Stimulated activated CD4-positive, alpha-beta T cell treated with anti-CD3 and anti-CD28 coated beads, Interleukin-15, amount 100 ng/mL, for 48 hours (primary cell): Measurements from ENCODE around the gene KIRREL3.

Source experiments
- DNase-seq, 2 donors: peaks; one replicate each; pipeline ENCODE4 v3.0.0-alpha.2; 2020; ENCODE audit warnings: low read depth in 2 of 2

The KIRREL3 gene

DNA sequence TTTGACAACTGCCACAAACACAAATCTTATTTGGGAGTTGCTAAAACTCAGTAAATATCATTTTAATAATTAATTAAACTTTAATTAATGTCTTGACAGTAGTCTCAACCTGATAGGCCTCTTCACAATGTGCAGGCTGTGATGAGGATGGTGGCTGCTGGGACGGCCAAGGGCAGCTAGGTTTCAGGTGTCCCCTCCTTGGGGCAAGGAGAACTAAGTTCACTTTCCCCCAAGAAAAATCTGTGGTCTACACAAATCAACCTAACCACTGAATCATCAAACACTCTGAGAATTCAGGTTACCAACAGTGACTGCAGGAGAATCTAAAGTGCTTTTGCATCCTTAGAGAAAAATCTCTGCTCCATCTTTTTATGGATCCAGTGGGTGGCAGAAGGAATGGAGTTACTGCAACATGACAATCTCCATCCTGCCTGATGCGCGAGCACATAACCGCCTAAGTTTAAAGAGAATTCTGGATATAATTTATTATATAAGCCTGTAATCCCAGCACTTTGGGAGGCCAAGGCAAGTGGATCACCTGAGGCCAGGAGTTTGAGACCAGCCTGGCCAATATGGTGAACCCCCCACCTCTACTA is 289.7 kb downstream of the KIRREL3 start:
- DNase-seq: no peak

- DNase-seq: no peak
Observed at GRCh38 chr11:126707498-126707897, 293.1 kb downstream of the KIRREL3 start.

GRCh38 chr11:126704096-126704495 is 296.5 kb downstream of the KIRREL3 start:
- no peak for DNase-seq

GRCh38 chr11:126703662-126704061 is 296.9 kb downstream of the KIRREL3 start:
- DNase-seq: no peak

GRCh38 chr11:126702987-126703386 is 297.6 kb downstream of the KIRREL3 start:
- no peak for DNase-seq

GRCh38 chr11:126702165-126702720 is 298.3 kb downstream of the KIRREL3 start:
- DNase-seq: no peak

DNA sequence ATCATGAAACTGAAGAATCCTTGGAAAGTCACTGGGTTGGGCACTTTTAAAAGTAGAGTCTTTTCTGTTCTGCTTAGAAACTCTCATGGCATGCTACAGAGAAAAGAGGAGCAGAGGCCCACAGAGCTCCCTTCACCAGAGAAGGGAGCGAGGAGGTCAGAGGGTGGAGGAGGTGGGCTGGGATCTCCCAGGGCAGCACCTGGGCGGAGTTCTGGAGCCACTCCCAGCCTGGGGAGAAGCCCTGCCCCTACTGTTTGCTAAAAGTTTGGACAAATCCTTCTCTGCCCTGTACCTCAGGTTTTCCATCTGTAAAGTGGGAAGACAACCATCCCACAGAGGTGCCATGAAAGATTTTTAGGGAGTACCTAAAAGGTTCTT is 299.1 kb downstream of the KIRREL3 start:
- DNase-seq: no peak

- no peak for DNase-seq
Observed at GRCh38 chr11:126700768-126701519, 299.6 kb downstream of the KIRREL3 start.

GRCh38 chr11:126698576-126698975 is 302.0 kb downstream of the KIRREL3 start:
- DNase-seq: no peak

GRCh38 chr11:126697936-126698335 is 302.6 kb downstream of the KIRREL3 start:
- no peak for DNase-seq

- DNase-seq: no peak
Observed at GRCh38 chr11:126696982-126697381, 303.6 kb downstream of the KIRREL3 start.

- DNase-seq: no peak
Observed at GRCh38 chr11:126695293-126695692, 305.3 kb downstream of the KIRREL3 start.

DNA sequence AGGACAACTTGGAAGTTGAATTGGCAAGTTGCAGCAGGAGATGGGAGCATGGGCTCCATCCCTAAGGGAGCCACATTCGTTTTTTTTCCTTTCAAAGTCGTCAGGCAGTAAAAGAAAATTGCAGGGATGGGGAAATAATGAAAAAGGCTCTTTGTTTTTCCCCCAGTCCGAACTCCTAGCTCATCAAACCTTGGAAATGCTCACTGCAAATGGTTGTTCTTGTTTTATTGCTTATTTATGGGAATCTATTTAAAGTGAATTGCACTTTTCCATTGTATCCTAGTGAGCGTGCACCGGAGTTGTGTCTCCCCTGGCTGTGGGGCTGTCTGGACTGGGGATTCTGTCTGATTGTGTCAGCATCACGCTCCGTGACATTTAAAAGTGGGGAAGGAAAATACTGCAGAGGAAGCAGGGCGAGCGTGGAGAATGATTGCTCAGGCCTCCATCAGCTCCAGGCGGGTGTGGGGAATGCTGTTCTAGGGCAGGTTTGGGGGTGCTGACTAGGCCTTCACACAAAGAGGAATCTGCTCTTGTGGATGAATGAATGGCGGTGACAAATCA is 306.4 kb downstream of the KIRREL3 start:
- no peak for DNase-seq

DNA sequence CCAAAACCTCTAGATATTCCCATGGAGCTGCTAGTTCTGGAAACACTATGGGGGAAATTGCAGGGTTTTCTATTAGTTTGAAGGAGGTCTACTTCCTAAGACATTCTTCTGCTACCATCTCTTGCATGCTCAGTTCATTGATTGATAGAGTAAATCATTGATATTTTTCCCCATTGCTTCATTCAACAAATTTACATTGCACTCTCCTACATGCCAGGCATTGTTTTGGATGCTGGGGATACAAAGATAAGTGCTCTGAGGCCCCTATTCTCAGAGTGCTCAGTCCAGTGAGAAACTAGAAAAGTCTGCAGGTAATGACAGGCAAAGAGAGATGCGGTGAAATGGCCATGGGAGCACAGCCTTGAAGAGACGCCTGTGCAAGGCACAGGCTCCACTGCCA is 313.1 kb downstream of the KIRREL3 start:
- no peak for DNase-seq

GRCh38 chr11:126686938-126687337 is 313.6 kb downstream of the KIRREL3 start:
- DNase-seq: no peak

GRCh38 chr11:126683766-126684728 is 316.5 kb downstream of the KIRREL3 start:
- no peak for DNase-seq

DNA sequence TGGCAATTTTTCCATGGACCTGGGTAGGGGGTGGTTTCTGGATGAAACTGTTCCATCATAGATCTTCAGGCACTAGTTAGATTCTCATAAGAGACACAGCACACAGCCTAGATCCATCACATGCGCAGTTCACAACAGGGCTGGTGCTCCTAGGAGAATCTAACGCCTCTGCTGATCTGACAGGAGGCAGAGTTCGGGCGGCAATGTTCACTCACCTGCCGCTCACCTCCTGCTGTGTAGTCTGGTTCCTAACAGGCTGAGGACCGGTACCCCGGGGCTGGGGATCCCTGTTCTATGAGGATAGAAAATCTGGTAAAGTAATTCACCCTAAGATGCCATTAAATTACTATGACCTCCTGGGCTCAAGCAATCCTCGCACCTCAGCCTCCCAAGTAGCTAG is 318.0 kb downstream of the KIRREL3 start:
- no peak for DNase-seq

- no peak for DNase-seq
Observed at GRCh38 chr11:126680700-126681099, 319.9 kb downstream of the KIRREL3 start.

- no peak for DNase-seq
Observed at GRCh38 chr11:126680131-126680530, 320.4 kb downstream of the KIRREL3 start.

DNA sequence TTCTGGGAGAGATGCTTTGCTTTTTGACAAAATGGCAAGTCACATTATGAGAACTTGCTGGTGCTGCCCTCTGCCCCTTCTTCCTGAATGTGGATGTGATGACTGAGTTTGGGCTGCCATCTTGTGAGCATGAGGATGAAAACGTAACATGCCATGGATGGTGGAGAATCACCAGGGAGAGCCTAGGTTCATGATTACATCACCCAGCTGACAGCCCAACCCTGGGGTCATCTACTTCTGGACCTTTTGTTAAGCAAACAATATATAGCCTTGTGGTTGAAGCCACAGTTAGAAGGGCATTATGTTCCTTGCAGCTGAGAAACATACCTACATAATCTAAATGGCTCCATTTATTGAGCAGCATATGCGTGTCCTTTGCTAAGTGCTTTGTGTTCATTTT is 321.5 kb downstream of the KIRREL3 start:
- DNase-seq: no peak

DNA sequence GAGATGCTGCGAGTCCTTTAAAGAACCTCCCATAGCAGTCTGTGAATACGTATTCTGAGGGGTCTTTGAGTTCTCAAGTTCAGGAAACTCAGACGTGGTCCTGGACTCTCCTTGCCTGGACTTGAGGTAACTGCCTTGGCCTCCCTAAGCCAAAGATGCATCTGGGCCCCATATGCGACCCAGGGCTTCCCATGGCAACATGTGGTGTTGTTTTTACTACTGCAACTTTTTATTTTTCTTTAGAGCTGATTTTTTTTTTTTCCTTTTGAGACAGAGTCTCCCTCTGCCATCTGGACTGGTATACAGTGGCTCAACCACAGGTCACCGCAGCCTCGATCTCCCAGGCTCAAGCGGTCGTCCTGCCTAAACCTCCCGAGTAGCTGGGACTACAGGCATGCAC is 324.0 kb downstream of the KIRREL3 start:
- DNase-seq: no peak

DNA sequence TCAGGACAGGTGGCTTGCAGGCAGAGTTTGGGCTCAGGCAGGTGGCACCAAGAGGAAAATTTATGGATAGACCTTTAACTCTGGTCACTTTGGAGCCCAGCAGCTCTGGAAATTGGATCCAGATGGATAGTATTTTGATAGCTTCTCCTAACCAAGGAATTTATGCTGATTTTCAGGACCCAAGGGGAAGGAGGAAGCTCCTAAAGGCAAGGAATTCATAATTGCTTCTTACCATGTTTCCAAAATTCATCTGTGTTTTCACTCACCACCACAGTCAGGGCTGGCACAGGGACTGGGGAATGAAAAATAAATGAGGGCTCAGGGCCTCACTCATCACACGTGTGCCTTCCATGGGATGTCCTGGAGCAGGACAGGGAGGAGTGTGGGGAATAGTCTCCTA is 327.3 kb downstream of the KIRREL3 start:
- DNase-seq: no peak
